Tibial nerve (tissue), 3 donors: ENCODE results near the gene ZFP64.

Experiments used
- POLR2A ChIP-seq, 2 donors: fragments of 450-650 bp; IDR thresholded peaks; one replicate each; pipeline ENCODE4 v1.6.1; 2017; ENCODE audit warnings: antibody characterized with exemption in 2 of 2, mild to moderate bottlenecking in 2 of 2, moderate library complexity in 2 of 2
- TF ChIP-seq, protein P1 (sequence below), 5 experiments: fragments of 200-600 bp in 3 of 5; fragments of 450-650 bp in 2 of 5; sonication (generic) in 3 of 5; IDR thresholded peaks; one replicate each; pipeline ENCODE4 v1.5.1; 2016 to 2019; ENCODE audit warnings: antibody characterized with exemption in 5 of 5, mild to moderate bottlenecking in 3 of 5, moderate library complexity in 2 of 5

DNA sequence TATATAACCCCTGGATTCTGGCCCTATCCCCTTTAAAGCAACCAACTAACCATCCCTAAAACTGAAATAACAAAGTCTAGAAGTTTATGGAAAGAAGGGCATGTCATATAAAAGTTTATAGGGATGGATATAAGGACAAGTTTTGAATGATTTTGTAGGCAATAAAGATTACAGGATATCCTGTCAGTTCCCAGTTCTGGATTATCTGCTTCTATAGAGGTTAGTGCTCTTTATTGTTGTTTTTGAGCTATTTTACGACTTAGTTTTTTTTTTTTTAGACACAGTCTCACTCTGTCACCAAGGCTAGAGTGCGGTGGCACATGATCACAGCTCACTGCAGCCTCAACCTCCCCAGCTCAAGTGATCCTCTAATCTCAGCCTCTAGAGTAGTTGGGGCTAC lies 48.3 kb downstream of the ZFP64 start:
- TF ChIP-seq, protein P1, sequence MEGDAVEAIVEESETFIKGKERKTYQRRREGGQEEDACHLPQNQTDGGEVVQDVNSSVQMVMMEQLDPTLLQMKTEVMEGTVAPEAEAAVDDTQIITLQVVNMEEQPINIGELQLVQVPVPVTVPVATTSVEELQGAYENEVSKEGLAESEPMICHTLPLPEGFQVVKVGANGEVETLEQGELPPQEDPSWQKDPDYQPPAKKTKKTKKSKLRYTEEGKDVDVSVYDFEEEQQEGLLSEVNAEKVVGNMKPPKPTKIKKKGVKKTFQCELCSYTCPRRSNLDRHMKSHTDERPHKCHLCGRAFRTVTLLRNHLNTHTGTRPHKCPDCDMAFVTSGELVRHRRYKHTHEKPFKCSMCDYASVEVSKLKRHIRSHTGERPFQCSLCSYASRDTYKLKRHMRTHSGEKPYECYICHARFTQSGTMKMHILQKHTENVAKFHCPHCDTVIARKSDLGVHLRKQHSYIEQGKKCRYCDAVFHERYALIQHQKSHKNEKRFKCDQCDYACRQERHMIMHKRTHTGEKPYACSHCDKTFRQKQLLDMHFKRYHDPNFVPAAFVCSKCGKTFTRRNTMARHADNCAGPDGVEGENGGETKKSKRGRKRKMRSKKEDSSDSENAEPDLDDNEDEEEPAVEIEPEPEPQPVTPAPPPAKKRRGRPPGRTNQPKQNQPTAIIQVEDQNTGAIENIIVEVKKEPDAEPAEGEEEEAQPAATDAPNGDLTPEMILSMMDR (IDR thresholded peaks at IDR 0.05) = no peak
- TF ChIP-seq POLR2A (IDR thresholded peaks at IDR 0.05) = no peak
